GM12892 (cell line): ENCODE measurements around the gene TRIM13.

Source experiments
- POLR2A ChIP-seq: IDR thresholded peaks from 2 replicates; pipeline ENCODE4 v1.6.1; 2011; ENCODE audit warnings: low read depth, low read length, control low read depth
- POLR2AphosphoS5 ChIP-seq: IDR thresholded peaks from 2 replicates; pipeline ENCODE4 v1.6.1; 2011; ENCODE audit warnings: low read depth, low read length, control low read depth
- TAF1 ChIP-seq: IDR thresholded peaks from 2 replicates; pipeline ENCODE4 v1.6.1; 2011; ENCODE audit warnings: low read depth, mild to moderate bottlenecking, control low read depth, low read length, borderline replicate concordance

- TF ChIP-seq TAF1 (no peak), POLR2A (no peak), POLR2AphosphoS5 (no peak)
These were observed 36.9 kb downstream of the TRIM13 start for GRCh38 chr13:50033725-50034124.
